Thyroid gland (tissue), 4 donors: ENCODE data around the gene TBCCD1. TPM values are rescaled to one million over a fixed set of nuclear protein-coding genes. Genes with fewer than 3 reads are reported as not detected.

Source experiments
- DNase-seq, 2 donors: peaks; one replicate each; pipeline ENCODE4 v3.0.0-alpha.2; 2019
- H3K27ac ChIP-seq, 3 donors: fragments of 200-600 bp; sonication (generic); 1 replicate in 2 of 3; 2 replicates in 1 of 3; pipeline ENCODE4 v1.5.1; 2016 to 2019; ENCODE audit warnings: mild to moderate bottlenecking in 1 of 3, moderate library complexity in 1 of 3
- H3K27me3 ChIP-seq: fragments of 200-600 bp; sonication (generic); one replicate; pipeline ENCODE4 v1.5.1; 2019
- H3K36me3 ChIP-seq, 2 donors: fragments of 200-600 bp; sonication (generic); one replicate each; pipeline ENCODE4 v1.5.1; 2016 to 2019
- H3K4me1 ChIP-seq, 2 donors: fragments of 200-600 bp; sonication (generic); one replicate each; pipeline ENCODE4 v1.5.1; 2017 to 2019
- H3K4me3 ChIP-seq, 3 donors: fragments of 200-600 bp; sonication (generic); replicated peaks in 1 of 3; 1 replicate in 2 of 3; 2 replicates in 1 of 3; pipeline ENCODE4 v1.5.1; 2016; ENCODE audit warnings: mild to moderate bottlenecking in 1 of 3
- H3K9me3 ChIP-seq: fragments of 200-600 bp; sonication (generic); one replicate; pipeline ENCODE4 v1.5.1; 2017
- CTCF ChIP-seq, 6 experiments: fragments of 200-600 bp in 3 of 6; fragments of 450-650 bp in 3 of 6; sonication (generic) in 3 of 6; IDR thresholded peaks; one replicate each; pipeline ENCODE4 v1.5.1; 2016 to 2019; ENCODE audit warnings: antibody characterized with exemption in 6 of 6, mild to moderate bottlenecking in 2 of 6, inconsistent platforms in 1 of 6, moderate library complexity in 1 of 6
- POLR2A ChIP-seq, 2 donors: fragments of 450-650 bp; IDR thresholded peaks; one replicate each; pipeline ENCODE4 v1.6.1; 2017; ENCODE audit warnings: antibody characterized with exemption in 2 of 2, mild to moderate bottlenecking in 2 of 2, moderate library complexity in 1 of 2
- WGBS, 2 donors: methylation state at CpG; one replicate each; pipeline ENCODE4 v1.1.5; 2017; 5-methylcytosine and 5-hydroxymethylcytosine counted together
- intact Hi-C: fragments of 100-400 bp; cut with DNase I; formaldehyde crosslinking; loops from one replicate; pipeline ENCODE4 v1.15.1; 2023
- total RNA-seq, 4 donors: library from RNA; depleted of rRNA; stranded (reverse); fragments of >200 nt; gene quantifications; one replicate each; pipeline ENCODE4 v1.2.3, GENCODE V29; 2016

The TBCCD1 gene
- total RNA-seq, 4 donors from 2014 or later, result 20.8 to 24.3 (median 21.6) TPM

- no peak overlapping the region for H3K4me3 ChIP-seq
- H3K27ac ChIP-seq, result no peak overlapping the region
- H3K4me1 ChIP-seq, result peaks cover 0 to 4% of the 10 kb centered on the region in 2 donors
- no peak for TF ChIP-seq CTCF (IDR thresholded peaks at IDR 0.05)
- TF ChIP-seq POLR2A (IDR thresholded peaks at IDR 0.05), result no peak
- DNase-seq, result no peak
- H3K36me3 ChIP-seq, result no peaks in the 10 kb centered on the region
- intact Hi-C loops, result no loop called here
- no peaks in the 10 kb centered on the region for H3K27me3 ChIP-seq
- 59 to 82% methylated on average over 6 of the region's 6 CpGs for WGBS, 2 donors
- H3K9me3 ChIP-seq, result no peaks in the 10 kb centered on the region
These were observed 40.9 kb downstream of the TBCCD1 start for GRCh38 chr3:186526256-186526606.

GRCh38 chr3:186525369-186526255 lies 41.5 kb downstream of the TBCCD1 start:
- intact Hi-C loops, result no loop called here
- no peaks in the 10 kb centered on the region for H3K9me3 ChIP-seq
- H3K27me3 ChIP-seq, result no peaks in the 10 kb centered on the region
- TF ChIP-seq CTCF (IDR thresholded peaks at IDR 0.05), result no peak
- TF ChIP-seq POLR2A (IDR thresholded peaks at IDR 0.05), result no peak
- DNase-seq, result no peak
- no peaks in the 10 kb centered on the region for H3K36me3 ChIP-seq
- H3K27ac ChIP-seq, result no peak overlapping the region
- peaks cover 0 to 4% of the 10 kb centered on the region in 2 donors for H3K4me1 ChIP-seq
- 55 to 71% methylated on average over 9 of the region's 9 CpGs for WGBS, 2 donors
- H3K4me3 ChIP-seq, result no peak overlapping the region

GRCh38 chr3:186524616-186525015 lies 42.5 kb downstream of the TBCCD1 start:
- Histone ChIP-seq H3K36me3 (no peaks in the 10 kb centered on the region), H3K4me1 (peaks cover 0 to 4% of the 10 kb centered on the region in 2 donors), H3K4me3 (no peak overlapping the region), H3K9me3 (no peaks in the 10 kb centered on the region), H3K27me3 (no peaks in the 10 kb centered on the region), H3K27ac (no peak overlapping the region)
- no peak for DNase-seq
- intact Hi-C loops, result loop anchor here (5.0 kb wide), 1 partner anchor 247 kb away; no protein-coding TSS in a partner anchor
- WGBS, 2 donors, result 93 to 95% methylated on average over 6 of the region's 6 CpGs
- TF ChIP-seq CTCF (IDR thresholded peaks at IDR 0.05) (no peak), POLR2A (IDR thresholded peaks at IDR 0.05) (no peak)

GRCh38 chr3:186523434-186523833 lies 43.7 kb downstream of the TBCCD1 start:
- H3K36me3 ChIP-seq, result no peaks in the 10 kb centered on the region
- peaks cover 0 to 4% of the 10 kb centered on the region in 2 donors for H3K4me1 ChIP-seq
- WGBS, 2 donors, result 28 to 37% methylated on average over 2 of the region's 2 CpGs
- intact Hi-C loops, result loop anchor here (5.0 kb wide), 1 partner anchor 246 kb away; no protein-coding TSS in a partner anchor
- no peak for DNase-seq
- no peak overlapping the region for H3K27ac ChIP-seq
- H3K4me3 ChIP-seq, result no peak overlapping the region
- TF ChIP-seq POLR2A (IDR thresholded peaks at IDR 0.05) (no peak), CTCF (IDR thresholded peaks at IDR 0.05) (no peak)
- no peaks in the 10 kb centered on the region for H3K9me3 ChIP-seq
- H3K27me3 ChIP-seq, result no peaks in the 10 kb centered on the region

GRCh38 chr3:186523022-186523421 lies 44.1 kb downstream of the TBCCD1 start:
- DNase-seq, result no peak
- no peak overlapping the region for H3K4me3 ChIP-seq
- H3K36me3 ChIP-seq, result no peaks in the 10 kb centered on the region
- H3K4me1 ChIP-seq, result peaks cover 0 to 4% of the 10 kb centered on the region in 2 donors
- 81 to 84% methylated on average over 6 of the region's 6 CpGs for WGBS, 2 donors
- TF ChIP-seq POLR2A (IDR thresholded peaks at IDR 0.05) (no peak), CTCF (IDR thresholded peaks at IDR 0.05) (no peak)
- H3K27ac ChIP-seq, result no peak overlapping the region
- intact Hi-C loops, result loop anchor here (5.0 kb wide), 1 partner anchor 246 kb away; no protein-coding TSS in a partner anchor
- no peaks in the 10 kb centered on the region for H3K27me3 ChIP-seq
- H3K9me3 ChIP-seq, result no peaks in the 10 kb centered on the region
